Mesenchymal stem cell (in vitro differentiated cells and primary cell): ENCODE data around the gene NTS.
A peak's percentile ranks its signal among the peaks of the same experiment; 100 is the strongest.

Experiments used
- DNase-seq: peaks from one replicate; pipeline ENCODE4 v3.0.0-alpha.2; 2013
- H2AFZ ChIP-seq: one replicate; pipeline ENCODE4 v1.6.1; 2013; ENCODE audit warnings: low read depth, mild to moderate bottlenecking, control low read depth, inconsistent platforms, low read length, moderate library complexity
- H2AK5ac ChIP-seq: 2 replicates; pipeline ENCODE4 v1.6.1; 2013; ENCODE audit warnings: low read length, moderate library complexity, mild to moderate bottlenecking, inconsistent platforms; ENCODE audit not compliant: severe bottlenecking
- H2BK120ac ChIP-seq: one replicate; pipeline ENCODE4 v1.6.1; 2013; ENCODE audit warnings: low read depth, mild to moderate bottlenecking, inconsistent platforms, low read length, moderate library complexity
- H2BK12ac ChIP-seq, 2 experiments: one replicate each; pipeline ENCODE4 v1.6.1; 2013; ENCODE audit warnings: inconsistent platforms in 2 of 2, low read length in 2 of 2, mild to moderate bottlenecking in 2 of 2, moderate library complexity in 2 of 2, control low read depth in 1 of 2
- H2BK15ac ChIP-seq: one replicate; pipeline ENCODE4 v1.6.1; 2013; ENCODE audit warnings: mild to moderate bottlenecking, low read depth, inconsistent platforms; ENCODE audit not compliant: poor library complexity, severe bottlenecking
- H2BK5ac ChIP-seq: 2 replicates; pipeline ENCODE4 v1.6.1; 2013; ENCODE audit warnings: low read depth, mild to moderate bottlenecking, low read length, control low read depth, inconsistent platforms; ENCODE audit not compliant: poor library complexity, severe bottlenecking
- H3K14ac ChIP-seq, 2 experiments: one replicate each; pipeline ENCODE4 v1.6.1; 2013; ENCODE audit warnings: inconsistent platforms in 2 of 2, low read length in 2 of 2, control low read depth in 1 of 2, mild to moderate bottlenecking in 1 of 2, moderate library complexity in 1 of 2
- H3K18ac ChIP-seq, 2 experiments: one replicate each; pipeline ENCODE4 v1.6.1; 2013; ENCODE audit warnings: inconsistent platforms in 2 of 2, low read length in 2 of 2, control low read depth in 1 of 2, low read depth in 1 of 2, mild to moderate bottlenecking in 1 of 2
- H3K23ac ChIP-seq, 2 experiments: one replicate each; pipeline ENCODE4 v1.6.1; 2013; ENCODE audit warnings: inconsistent platforms in 2 of 2, low read length in 2 of 2, mild to moderate bottlenecking in 2 of 2, moderate library complexity in 2 of 2, control low read depth in 1 of 2
- H3K27ac ChIP-seq: 2 replicates; pipeline ENCODE4 v1.5.1; 2013; ENCODE audit warnings: mild to moderate bottlenecking, moderate library complexity, low read length, control low read depth, inconsistent platforms; ENCODE audit not compliant: poor library complexity, severe bottlenecking
- H3K27me3 ChIP-seq, 2 experiments: 2 replicates each; pipeline versions ENCODE4 v1.6.1 to v1.7.0; 2013; ENCODE audit warnings: low read length in 2 of 2, mild to moderate bottlenecking in 2 of 2, moderate library complexity in 2 of 2, control low read depth in 1 of 2, inconsistent platforms in 1 of 2; ENCODE audit not compliant: control insufficient read depth in 1 of 2, insufficient read depth in 1 of 2
- H3K36me3 ChIP-seq, 2 experiments: 2 replicates each; pipeline versions ENCODE4 v1.6.1 to v1.7.0; 2013; ENCODE audit warnings: low read length in 2 of 2, control low read depth in 1 of 2, inconsistent platforms in 1 of 2, low read depth in 1 of 2, mild to moderate bottlenecking in 1 of 2; ENCODE audit not compliant: insufficient read depth in 2 of 2, control insufficient read depth in 1 of 2
- H3K4ac ChIP-seq, 2 experiments: one replicate each; pipeline ENCODE4 v1.6.1; 2013; ENCODE audit warnings: inconsistent platforms in 2 of 2, low read length in 2 of 2, mild to moderate bottlenecking in 2 of 2, moderate library complexity in 2 of 2, control low read depth in 1 of 2, low read depth in 1 of 2
- H3K4me1 ChIP-seq: 2 replicates; pipeline ENCODE4 v1.6.1; 2013; ENCODE audit warnings: low read depth, low read length, control low read depth; ENCODE audit not compliant: control insufficient read depth, insufficient read depth
- H3K4me2 ChIP-seq: 2 replicates; pipeline ENCODE4 v1.6.1; 2013; ENCODE audit warnings: low read length, mild to moderate bottlenecking, inconsistent platforms; ENCODE audit not compliant: poor library complexity, severe bottlenecking
- H3K4me3 ChIP-seq, 2 experiments: 2 replicates each; pipeline versions ENCODE4 v1.5.1 to v1.7.0; 2013; ENCODE audit warnings: low read length in 2 of 2, mild to moderate bottlenecking in 2 of 2, control low read depth in 1 of 2, low read depth in 1 of 2; ENCODE audit not compliant: insufficient read depth in 1 of 2
- H3K79me1 ChIP-seq: replicated peaks from 2 replicates; pipeline ENCODE4 v1.6.1; 2013; ENCODE audit warnings: mild to moderate bottlenecking, control low read depth, low read length, inconsistent platforms; ENCODE audit not compliant: poor library complexity, severe bottlenecking
- H3K9ac ChIP-seq: 2 replicates; pipeline ENCODE4 v1.7.0; 2013; ENCODE audit warnings: mild to moderate bottlenecking, low read length, moderate library complexity
- H3K9me3 ChIP-seq: 2 replicates; pipeline ENCODE4 v1.7.0; 2013; ENCODE audit warnings: mild to moderate bottlenecking, low read length; ENCODE audit not compliant: control insufficient read depth
- H4K8ac ChIP-seq: one replicate; pipeline ENCODE4 v1.6.1; 2013; ENCODE audit warnings: inconsistent platforms, mild to moderate bottlenecking, low read length, moderate library complexity
- H4K91ac ChIP-seq: one replicate; pipeline ENCODE4 v1.6.1; 2013; ENCODE audit warnings: mild to moderate bottlenecking, low read length, inconsistent platforms
- WGBS: methylation state at CpG from one replicate; pipeline ENCODE4 v1.1.7; 2013; ENCODE audit warnings: mixed read lengths; 5-methylcytosine and 5-hydroxymethylcytosine counted together

Gene NTS

GRCh38 chr12:85831327-85831990 is 42.6 kb upstream of the NTS start:
- Histone ChIP-seq H2BK15ac (no peak overlapping the region), H3K4me1 (peaks cover under 1% of the 10 kb centered on the region), H2BK120ac (no peak overlapping the region), H2AK5ac (no peak overlapping the region), H2BK12ac (no peak overlapping the region), H3K79me1 (peaks cover 1% of the 10 kb centered on the region), H3K23ac (no peak overlapping the region), H4K8ac (no peak overlapping the region), H2BK5ac (no peak overlapping the region), H3K27me3 (no peaks in the 10 kb centered on the region), H3K9ac (no peak overlapping the region), H3K4ac (no peak overlapping the region), H4K91ac (no peak overlapping the region), H3K36me3 (no peaks in the 10 kb centered on the region), H3K27ac (no peak overlapping the region), H3K9me3 (no peaks in the 10 kb centered on the region), H3K18ac (no peak overlapping the region), H3K4me2 (no peak overlapping the region), H2AFZ (no peak overlapping the region), H3K14ac (no peak overlapping the region), H3K4me3 (no peak overlapping the region)
- DNase-seq: no peak
- WGBS: 43% methylated on average over 1 of the region's 2 CpGs

- Histone ChIP-seq H3K4me3 (no peak overlapping the region), H3K14ac (no peak overlapping the region), H2AK5ac (no peak overlapping the region), H2AFZ (no peak overlapping the region), H2BK5ac (no peak overlapping the region), H2BK15ac (no peak overlapping the region), H4K8ac (no peak overlapping the region), H3K27ac (no peak overlapping the region), H3K4me1 (peaks cover 6% of the 10 kb centered on the region), H4K91ac (no peak overlapping the region), H3K79me1 (peaks cover 1% of the 10 kb centered on the region), H2BK12ac (no peak overlapping the region), H3K9ac (no peak overlapping the region), H3K9me3 (no peaks in the 10 kb centered on the region), H3K36me3 (no peaks in the 10 kb centered on the region), H3K18ac (no peak overlapping the region), H3K4me2 (no peak overlapping the region), H2BK120ac (no peak overlapping the region), H3K27me3 (no peaks in the 10 kb centered on the region), H3K23ac (no peak overlapping the region), H3K4ac (no peak overlapping the region)
- no peak for DNase-seq
Observed at GRCh38 chr12:85833579-85833978, 40.5 kb upstream of the NTS start.

DNA sequence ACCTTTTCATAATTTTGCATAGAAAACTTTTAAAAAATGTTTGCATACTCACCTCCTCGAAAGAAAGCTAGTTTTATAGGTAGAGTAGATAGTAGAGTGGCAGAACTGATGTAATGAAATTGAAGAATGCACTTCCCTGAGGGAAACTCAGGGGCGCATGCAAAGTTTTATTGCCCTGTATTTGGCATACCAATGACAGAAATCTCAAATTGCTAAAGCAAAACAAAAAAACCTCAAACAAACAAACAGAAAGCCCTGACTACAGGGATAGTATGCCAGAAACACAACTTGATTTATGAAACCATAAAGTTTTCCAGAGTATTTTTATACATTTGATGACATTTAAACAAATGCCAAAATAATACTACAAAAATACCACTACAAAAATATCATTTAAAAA is 39.7 kb upstream of the NTS start:
- Histone ChIP-seq H3K4me3 (peak overlapping the region in 1 of 2 experiments; percentile 79), H2BK5ac (no peak overlapping the region), H3K27me3 (no peaks in the 10 kb centered on the region), H4K8ac (no peak overlapping the region), H2BK12ac (no peak overlapping the region), H3K14ac (no peak overlapping the region), H3K23ac (no peak overlapping the region), H3K4me1 (peaks cover 6% of the 10 kb centered on the region), H4K91ac (no peak overlapping the region), H3K4me2 (peak overlapping the region; percentile 54), H3K9me3 (no peaks in the 10 kb centered on the region), H3K9ac (peak overlapping the region; percentile 89), H3K27ac (no peak overlapping the region), H2AFZ (no peak overlapping the region), H2BK15ac (no peak overlapping the region), H3K36me3 (no peaks in the 10 kb centered on the region), H3K79me1 (peaks cover 1% of the 10 kb centered on the region), H2BK120ac (no peak overlapping the region), H3K4ac (no peak overlapping the region), H3K18ac (no peak overlapping the region), H2AK5ac (no peak overlapping the region)
- DNase-seq: peak; percentile 5
- no CpG with 5 or more reads among the region's 2 CpGs for WGBS

GRCh38 chr12:85835426-85836196 is 38.5 kb upstream of the NTS start:
- Histone ChIP-seq H3K4ac (peak overlapping the region in 1 of 2 experiments; percentile 30), H2BK5ac (peak overlapping the region; percentile 67), H2AFZ (no peak overlapping the region), H3K27ac (peak overlapping the region; percentile 77), H3K4me2 (peak overlapping the region; percentile 60), H2BK12ac (no peak overlapping the region), H3K4me1 (peaks cover 6% of the 10 kb centered on the region), H3K18ac (no peak overlapping the region), H4K8ac (peak overlapping the region; percentile 23), H3K9me3 (no peaks in the 10 kb centered on the region), H3K4me3 (peak overlapping the region; percentile 48 to 79), H3K9ac (peak overlapping the region; percentile 89), H3K36me3 (no peaks in the 10 kb centered on the region), H3K14ac (peak overlapping the region in 1 of 2 experiments; percentile 47), H2BK120ac (no peak overlapping the region), H3K23ac (no peak overlapping the region), H2BK15ac (no peak overlapping the region), H3K27me3 (no peaks in the 10 kb centered on the region), H3K79me1 (no peaks in the 10 kb centered on the region), H2AK5ac (no peak overlapping the region), H4K91ac (no peak overlapping the region)
- no peak for DNase-seq
- WGBS: 43% methylated on average over 4 of the region's 4 CpGs
